A549 treated with CORT108297 at 1 μM for 4 hours (cell line): ENCODE measurements around the gene GYG2. TPM values are rescaled to one million over a fixed set of nuclear protein-coding genes. Genes with fewer than 3 reads are reported as not detected.

Source experiments
- total RNA-seq: library from RNA; stranded (reverse); fragments of 200-300 nt; extraction: Qiagen RNA extraction; gene quantifications from 5 replicates; pipeline ENCODE4 v1.2.3, GENCODE V29; 2022

GYG2 gene
- 3.0 to 5.0 TPM (median 4.5 TPM) in 5 replicates for total RNA-seq

DNA sequence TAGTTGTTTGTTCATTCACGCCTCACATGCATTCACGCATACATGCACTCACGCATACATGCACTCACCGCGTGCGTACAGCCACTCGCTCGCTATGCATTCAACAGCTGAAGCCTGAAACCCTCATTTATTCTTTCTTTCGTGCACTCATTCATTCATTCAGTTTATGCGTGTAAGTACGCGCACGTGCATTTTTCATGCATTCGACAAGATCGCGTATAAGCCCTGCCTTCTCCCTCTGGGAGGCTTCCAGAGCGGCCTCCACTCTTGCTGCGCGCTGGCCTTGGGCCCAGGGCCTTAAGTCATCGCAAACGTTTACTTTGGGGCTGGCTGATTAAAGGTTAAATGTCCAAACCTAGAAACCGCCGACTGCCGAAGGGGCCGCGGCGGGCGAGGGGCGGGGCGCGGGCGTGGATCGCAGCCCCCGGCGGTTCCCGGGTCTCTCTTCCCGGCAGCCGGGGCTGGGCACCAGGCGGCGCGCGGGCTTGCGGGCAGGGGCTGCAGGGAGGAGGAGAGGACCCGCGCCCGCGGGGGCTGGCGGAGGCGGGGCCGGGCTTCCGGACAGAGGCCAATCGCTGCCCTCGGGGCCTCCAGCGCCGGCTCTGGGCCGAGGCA, at the start of gene GYG2:
GYG2 (plus strand) TSS at position 587 of the 615 bp plus-strand sequence. CDS start 1,259 bp downstream, outside the sequence.

DNA sequence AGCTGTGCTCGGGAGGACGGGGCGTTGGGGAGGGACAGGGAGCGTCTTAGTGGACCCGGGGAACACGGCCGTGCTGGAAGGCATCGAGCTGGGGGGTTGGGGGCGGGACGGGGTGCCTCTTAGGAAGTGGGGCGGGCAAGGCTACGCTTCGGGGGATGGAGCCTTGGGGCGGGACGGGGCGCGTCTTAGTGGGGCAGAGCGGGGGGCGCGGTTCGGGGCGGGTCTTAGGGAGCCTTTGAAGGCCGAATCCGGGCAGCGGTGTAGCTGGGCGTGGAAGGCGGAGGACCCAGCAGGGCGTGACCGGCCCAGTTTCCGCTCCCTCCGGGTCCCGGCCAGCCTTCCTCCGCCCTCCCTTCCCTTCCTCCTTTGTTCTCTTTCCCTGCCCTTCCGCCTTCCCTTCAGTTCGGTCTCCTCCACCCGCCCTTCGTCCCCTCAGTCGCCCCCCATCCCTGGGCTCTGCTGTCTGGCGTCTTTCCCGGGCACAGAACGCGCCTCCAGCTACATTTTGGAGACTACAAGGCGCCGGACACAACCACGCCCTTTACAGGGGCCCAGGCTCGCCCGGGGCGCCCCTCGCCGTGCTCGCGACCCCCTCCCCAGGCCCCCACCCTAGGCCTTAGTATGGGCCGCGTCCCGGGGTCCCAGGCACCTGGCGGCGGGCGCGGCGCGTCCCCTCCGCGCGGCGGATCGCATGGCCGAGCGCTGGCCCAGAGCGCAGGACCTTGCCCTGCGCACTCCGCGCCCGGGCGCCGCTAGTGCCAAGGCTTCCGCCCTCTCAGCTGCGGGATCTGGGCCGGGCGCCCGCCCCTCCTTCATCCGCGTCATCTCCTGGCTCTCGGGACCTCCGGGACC, 100.1 kb downstream of the GYG2 start, which contains the start of gene ARSD:
ARSD (minus strand) TSS at position 757 of the 852 bp plus-strand sequence; CDS start at position 693, 64 bp downstream.

Other genes with a start within 250 kb of the GYG2 start
- 262 to 274 TPM (median 265 TPM) in 5 replicates for gene CD99, start 137.6 kb upstream of the GYG2 start, total RNA-seq
- gene XG, start 76.9 kb upstream of the GYG2 start, total RNA-seq: 0.07 to 0.09 TPM in 2 of 5 replicates, not detected in the others
- 12.4 to 15.4 TPM (median 12.6 TPM) in 5 replicates for gene ARSD, start 100.4 kb downstream of the GYG2 start, total RNA-seq
- gene ARSH, start 177.6 kb downstream of the GYG2 start, total RNA-seq: not detected in 5 replicates
- not detected in 5 replicates for gene ARSF, start 212.5 kb downstream of the GYG2 start, total RNA-seq